Measurements from ENCODE around the gene RPS19BP1.

RPS19BP1 gene

DNA sequence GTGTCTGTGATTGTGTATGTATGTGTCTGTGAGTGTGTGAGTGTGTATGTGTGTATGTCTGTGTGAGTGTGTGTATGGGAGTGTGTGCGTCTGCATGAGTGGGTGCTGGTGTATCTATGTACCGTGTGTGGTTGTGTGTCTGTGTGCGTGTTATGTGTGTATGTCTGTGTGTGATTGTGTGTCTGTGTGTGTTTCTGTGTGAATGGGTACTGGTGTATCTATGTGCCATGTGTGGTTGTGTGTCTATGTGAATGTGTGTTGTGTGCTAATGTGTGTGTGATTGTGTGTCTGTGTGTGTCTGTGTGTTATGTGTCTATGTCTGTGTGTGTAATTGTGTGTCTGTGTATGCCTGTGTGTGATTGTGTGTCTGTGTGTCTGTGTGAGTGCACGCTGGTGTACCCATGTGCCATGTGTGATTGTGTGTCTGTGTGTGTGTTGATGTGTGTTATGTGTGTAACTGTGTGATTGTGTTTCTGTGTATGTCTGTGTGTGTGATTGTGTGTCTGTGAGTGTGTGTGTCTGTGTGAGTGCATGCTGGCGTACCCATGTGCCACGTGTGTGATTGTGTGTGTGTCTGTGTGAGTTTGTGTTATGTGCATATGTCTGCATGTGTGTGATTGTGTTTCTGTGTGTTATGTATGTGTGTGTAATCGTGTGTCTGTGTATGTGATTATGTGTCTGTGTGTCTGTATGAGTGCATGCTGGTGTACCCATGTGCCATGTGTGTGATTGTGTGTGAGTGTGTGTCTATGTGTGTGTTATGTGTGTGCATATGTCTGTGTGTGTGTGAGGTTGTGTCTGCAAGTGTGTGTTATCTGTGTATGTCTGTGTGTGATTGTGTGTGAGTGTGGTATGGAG is 31.3 kb upstream of the RPS19BP1 start:
- no peak overlapping the region for H3K27ac ChIP-seq (ENCODE audit: low read length)
- no peak overlapping the region for H2AFZ ChIP-seq (ENCODE audit: low read depth, low read length)
- no peak overlapping the region for H3K4me3 ChIP-seq (ENCODE audit: low read depth in 1 of 2, low read length in 2 of 2)
- no peak overlapping the region for H3K4me2 ChIP-seq (ENCODE audit: insufficient read depth, low read length)
- TF ChIP-seq EZH2 (IDR thresholded peaks at IDR 0.05; ENCODE audit: borderline replicate concordance, low read depth, low read length, severe bottlenecking): no peak
- TF ChIP-seq, protein P1, sequence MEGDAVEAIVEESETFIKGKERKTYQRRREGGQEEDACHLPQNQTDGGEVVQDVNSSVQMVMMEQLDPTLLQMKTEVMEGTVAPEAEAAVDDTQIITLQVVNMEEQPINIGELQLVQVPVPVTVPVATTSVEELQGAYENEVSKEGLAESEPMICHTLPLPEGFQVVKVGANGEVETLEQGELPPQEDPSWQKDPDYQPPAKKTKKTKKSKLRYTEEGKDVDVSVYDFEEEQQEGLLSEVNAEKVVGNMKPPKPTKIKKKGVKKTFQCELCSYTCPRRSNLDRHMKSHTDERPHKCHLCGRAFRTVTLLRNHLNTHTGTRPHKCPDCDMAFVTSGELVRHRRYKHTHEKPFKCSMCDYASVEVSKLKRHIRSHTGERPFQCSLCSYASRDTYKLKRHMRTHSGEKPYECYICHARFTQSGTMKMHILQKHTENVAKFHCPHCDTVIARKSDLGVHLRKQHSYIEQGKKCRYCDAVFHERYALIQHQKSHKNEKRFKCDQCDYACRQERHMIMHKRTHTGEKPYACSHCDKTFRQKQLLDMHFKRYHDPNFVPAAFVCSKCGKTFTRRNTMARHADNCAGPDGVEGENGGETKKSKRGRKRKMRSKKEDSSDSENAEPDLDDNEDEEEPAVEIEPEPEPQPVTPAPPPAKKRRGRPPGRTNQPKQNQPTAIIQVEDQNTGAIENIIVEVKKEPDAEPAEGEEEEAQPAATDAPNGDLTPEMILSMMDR (IDR thresholded peaks at IDR 0.05; ENCODE audit: borderline replicate concordance, extremely low read depth, low read length, poor library complexity, severe bottlenecking): no peak
- peaks cover 22% of the 10 kb centered on the region for H3K4me1 ChIP-seq (ENCODE audit: insufficient read depth, low read length)
- H3K9me3 ChIP-seq (ENCODE audit: insufficient read depth, low read length, severe bottlenecking): no peaks in the 10 kb centered on the region
- H3K9ac ChIP-seq (ENCODE audit: low read depth, low read length): no peak overlapping the region
- ATAC-seq (ENCODE audit: insufficient read depth, low read depth) (no peak), DNase-seq (no peak)
- H3K36me3 ChIP-seq (ENCODE audit: insufficient read depth, low read length): no peaks in the 10 kb centered on the region
- H4K20me1 ChIP-seq (ENCODE audit: insufficient read depth, low read length): no peaks in the 10 kb centered on the region
- H3K79me2 ChIP-seq (ENCODE audit: insufficient read depth, low read length): no peaks in the 10 kb centered on the region
- H3K27me3 ChIP-seq (ENCODE audit: insufficient read depth, low read length, poor library complexity): no peaks in the 10 kb centered on the region

DNA sequence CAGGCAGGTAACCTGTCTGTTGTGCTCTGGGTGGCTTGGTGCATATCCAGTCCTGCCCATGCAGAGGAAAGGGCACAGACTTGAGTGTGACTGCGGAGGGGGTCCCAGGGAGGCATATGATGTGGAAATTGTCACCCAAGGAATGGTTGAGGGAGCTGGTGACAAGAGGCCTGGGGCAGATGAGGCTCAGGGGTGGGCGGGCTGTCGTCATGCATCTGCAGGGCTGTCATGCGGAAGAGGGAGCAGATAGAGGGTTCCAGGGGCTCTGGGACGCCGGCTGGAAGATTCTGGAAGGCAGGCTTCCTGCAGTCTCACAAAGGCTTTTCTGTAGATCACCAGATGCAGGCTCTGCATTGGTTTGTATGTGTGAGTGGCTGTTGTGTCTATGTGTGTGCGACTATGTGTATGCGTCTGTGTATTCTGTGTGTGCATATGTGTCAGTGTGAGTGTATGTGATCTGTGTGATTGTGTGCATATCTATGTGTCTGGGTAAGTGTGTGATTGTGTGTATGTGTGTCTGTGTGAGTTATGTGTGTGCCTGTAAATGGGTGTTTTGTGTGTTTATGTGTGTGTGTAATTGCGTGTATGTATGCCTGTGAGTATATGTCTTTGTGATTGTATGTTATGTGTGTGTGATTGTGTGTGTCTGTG is 30.4 kb upstream of the RPS19BP1 start:
- Histone ChIP-seq H3K79me2 (ENCODE audit: insufficient read depth, low read length) (no peaks in the 10 kb centered on the region), H3K4me3 (ENCODE audit: low read depth in 1 of 2, low read length in 2 of 2) (no peak overlapping the region), H3K27me3 (ENCODE audit: insufficient read depth, low read length, poor library complexity) (no peaks in the 10 kb centered on the region), H4K20me1 (ENCODE audit: insufficient read depth, low read length) (no peaks in the 10 kb centered on the region), H3K36me3 (ENCODE audit: insufficient read depth, low read length) (no peaks in the 10 kb centered on the region), H3K9me3 (ENCODE audit: insufficient read depth, low read length, severe bottlenecking) (no peaks in the 10 kb centered on the region), H3K4me2 (ENCODE audit: insufficient read depth, low read length) (no peak overlapping the region), H3K27ac (ENCODE audit: low read length) (no peak overlapping the region), H3K9ac (ENCODE audit: low read depth, low read length) (no peak overlapping the region), H3K4me1 (ENCODE audit: insufficient read depth, low read length) (peaks cover 15% of the 10 kb centered on the region), H2AFZ (ENCODE audit: low read depth, low read length) (no peak overlapping the region)
- no peak for ATAC-seq (ENCODE audit: insufficient read depth, low read depth)
- TF ChIP-seq EZH2 (IDR thresholded peaks at IDR 0.05; ENCODE audit: borderline replicate concordance, low read depth, low read length, severe bottlenecking): no peak
- TF ChIP-seq, protein P1 (IDR thresholded peaks at IDR 0.05; ENCODE audit: borderline replicate concordance, extremely low read depth, low read length, poor library complexity, severe bottlenecking): no peak
- DNase-seq: no peak

DNA sequence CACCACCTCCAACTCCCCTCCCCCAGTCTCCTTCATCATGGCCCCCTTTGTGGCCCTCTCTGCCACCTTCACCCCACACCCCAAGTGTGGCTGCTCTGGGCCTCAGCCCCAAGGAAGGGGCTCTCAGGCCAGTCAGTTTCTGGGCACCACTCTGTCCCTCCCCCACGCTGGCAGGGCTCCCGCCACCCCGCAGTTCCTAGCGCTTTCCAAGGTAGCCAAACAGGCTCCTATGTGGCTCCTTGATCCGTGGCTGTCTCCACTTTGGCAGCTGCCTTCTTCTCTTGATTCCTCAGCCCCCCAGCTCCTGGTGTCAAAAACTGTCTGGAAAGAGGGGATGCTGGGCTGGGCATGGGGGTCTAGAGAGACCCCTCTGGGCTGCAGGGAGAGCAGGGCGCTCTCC is 27.6 kb upstream of the RPS19BP1 start:
- H3K9ac ChIP-seq (ENCODE audit: low read depth, low read length): no peak overlapping the region
- H4K20me1 ChIP-seq (ENCODE audit: insufficient read depth, low read length): no peaks in the 10 kb centered on the region
- H3K27ac ChIP-seq (ENCODE audit: low read length): no peak overlapping the region
- H3K9me3 ChIP-seq (ENCODE audit: insufficient read depth, low read length, severe bottlenecking): no peaks in the 10 kb centered on the region
- TF ChIP-seq EZH2 (IDR thresholded peaks at IDR 0.05; ENCODE audit: borderline replicate concordance, low read depth, low read length, severe bottlenecking): no peak
- TF ChIP-seq, protein P1 (IDR thresholded peaks at IDR 0.05; ENCODE audit: borderline replicate concordance, extremely low read depth, low read length, poor library complexity, severe bottlenecking): no peak
- H3K4me3 ChIP-seq (ENCODE audit: low read depth in 1 of 2, low read length in 2 of 2): no peak overlapping the region
- H3K27me3 ChIP-seq (ENCODE audit: insufficient read depth, low read length, poor library complexity): peaks cover 7% of the 10 kb centered on the region
- H3K4me1 ChIP-seq (ENCODE audit: insufficient read depth, low read length): no peaks in the 10 kb centered on the region
- DNase-seq: no peak
- no peak overlapping the region for H2AFZ ChIP-seq (ENCODE audit: low read depth, low read length)
- H3K4me2 ChIP-seq (ENCODE audit: insufficient read depth, low read length): no peak overlapping the region
- no peaks in the 10 kb centered on the region for H3K79me2 ChIP-seq (ENCODE audit: insufficient read depth, low read length)
- H3K36me3 ChIP-seq (ENCODE audit: insufficient read depth, low read length): no peaks in the 10 kb centered on the region
- ATAC-seq (ENCODE audit: insufficient read depth, low read depth): no peak

All from DND-41 (cell line).